NCI-H128 (cell line): ENCODE measurements around the gene ATXN7.

Source experiments
- DNase-seq: peaks from one replicate; lab custom pipeline; 2025; ENCODE audit not compliant: unreplicated experiment; lab: John Stamatoyannopoulos, UW

The ATXN7 gene

GRCh38 chr3:64010199-64010598 lies 146.5 kb downstream of the ATXN7 start:
- DNase-seq, result no peak

GRCh38 chr3:64011685-64012084 lies 148.0 kb downstream of the ATXN7 start:
- no peak for DNase-seq

DNA sequence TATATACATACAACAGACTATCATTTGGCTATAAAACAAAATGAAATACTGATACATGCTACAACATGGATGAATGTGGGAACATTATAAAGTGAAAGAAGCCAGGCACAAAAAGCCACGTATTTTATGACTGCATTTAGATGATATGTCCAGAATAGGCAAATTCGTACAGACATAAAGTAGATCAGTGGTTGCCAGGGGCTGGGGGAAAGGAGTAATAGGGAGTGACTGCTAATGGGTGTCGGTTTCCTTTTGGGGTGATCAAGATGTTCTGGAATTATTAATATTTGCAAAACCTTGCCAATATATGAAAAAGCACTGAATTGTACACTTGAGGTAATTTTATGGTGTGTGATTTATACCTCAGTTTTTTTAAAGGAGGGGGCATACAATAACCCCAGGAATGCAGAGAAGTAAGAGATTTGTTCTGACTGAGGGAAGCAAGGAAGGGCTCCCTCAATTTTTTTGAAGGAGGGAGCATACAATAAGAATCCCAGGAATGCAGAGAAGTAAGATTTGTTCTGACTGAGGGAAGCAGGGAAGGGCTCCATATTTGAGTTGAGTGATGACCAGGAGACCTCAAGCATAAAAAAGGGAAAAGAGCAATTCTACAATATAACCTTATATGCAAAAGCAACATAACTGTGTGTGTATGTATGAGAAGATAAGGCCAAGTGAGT lies 153.4 kb downstream of the ATXN7 start:
- no peak for DNase-seq

DNA sequence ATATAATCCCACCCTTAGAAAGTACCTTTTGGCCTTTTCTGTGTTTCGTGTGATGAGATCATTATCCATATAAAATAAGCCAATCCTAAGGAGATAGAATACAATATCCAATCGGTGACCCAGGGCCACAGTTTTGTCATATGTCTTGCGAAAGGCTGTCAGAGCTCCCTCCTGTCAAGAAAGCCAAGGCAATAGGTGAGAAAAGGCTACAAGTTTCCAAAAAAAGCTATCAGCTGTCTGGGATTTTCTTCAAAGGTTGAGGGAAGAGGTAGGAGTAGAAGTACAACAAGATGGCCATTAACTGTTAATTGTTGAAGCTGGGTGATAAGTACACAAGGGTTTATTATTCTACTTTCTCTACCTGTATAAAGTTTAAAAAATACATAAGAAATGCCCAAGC lies 155.6 kb downstream of the ATXN7 start:
- no peak for DNase-seq

GRCh38 chr3:64019879-64020278 lies 156.2 kb downstream of the ATXN7 start:
- no peak for DNase-seq

- DNase-seq, result no peak
Observed at GRCh38 chr3:64021922-64022321, 158.3 kb downstream of the ATXN7 start.

DNA sequence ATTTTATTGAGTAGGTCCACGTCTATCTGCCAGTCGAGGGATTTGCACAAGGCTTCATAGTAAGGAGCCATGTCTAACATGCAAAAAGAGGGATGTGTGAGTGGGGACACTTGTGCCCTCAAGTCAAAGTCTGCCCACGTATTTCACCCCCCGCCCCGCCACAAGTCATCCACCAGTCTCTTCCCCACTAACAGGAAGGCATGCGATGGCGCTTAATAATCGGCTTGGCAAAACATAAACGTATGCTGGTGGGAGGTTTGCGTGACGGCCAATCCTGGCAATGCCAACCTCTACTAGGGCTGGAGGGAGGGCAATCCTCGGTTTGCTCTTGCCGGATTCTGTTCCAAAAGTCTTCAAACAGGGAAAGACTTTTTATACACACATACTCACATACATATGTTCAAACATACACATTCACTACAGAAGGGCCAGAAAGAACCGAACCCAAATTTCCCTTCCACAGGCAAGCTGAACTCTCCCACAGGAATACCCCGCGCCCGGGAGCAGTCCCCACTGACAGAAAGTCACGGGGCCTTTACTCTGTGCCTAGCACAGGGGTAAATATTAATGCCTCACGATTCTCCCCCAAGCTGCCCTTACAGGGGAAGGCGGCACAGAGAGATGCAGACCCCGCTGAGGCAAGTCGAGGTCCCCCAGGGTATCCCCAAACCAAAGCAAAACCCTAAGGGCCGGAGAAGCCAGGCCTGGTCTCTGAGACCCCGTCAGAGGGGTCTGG lies 159.0 kb downstream of the ATXN7 start:
- no peak for DNase-seq

DNA sequence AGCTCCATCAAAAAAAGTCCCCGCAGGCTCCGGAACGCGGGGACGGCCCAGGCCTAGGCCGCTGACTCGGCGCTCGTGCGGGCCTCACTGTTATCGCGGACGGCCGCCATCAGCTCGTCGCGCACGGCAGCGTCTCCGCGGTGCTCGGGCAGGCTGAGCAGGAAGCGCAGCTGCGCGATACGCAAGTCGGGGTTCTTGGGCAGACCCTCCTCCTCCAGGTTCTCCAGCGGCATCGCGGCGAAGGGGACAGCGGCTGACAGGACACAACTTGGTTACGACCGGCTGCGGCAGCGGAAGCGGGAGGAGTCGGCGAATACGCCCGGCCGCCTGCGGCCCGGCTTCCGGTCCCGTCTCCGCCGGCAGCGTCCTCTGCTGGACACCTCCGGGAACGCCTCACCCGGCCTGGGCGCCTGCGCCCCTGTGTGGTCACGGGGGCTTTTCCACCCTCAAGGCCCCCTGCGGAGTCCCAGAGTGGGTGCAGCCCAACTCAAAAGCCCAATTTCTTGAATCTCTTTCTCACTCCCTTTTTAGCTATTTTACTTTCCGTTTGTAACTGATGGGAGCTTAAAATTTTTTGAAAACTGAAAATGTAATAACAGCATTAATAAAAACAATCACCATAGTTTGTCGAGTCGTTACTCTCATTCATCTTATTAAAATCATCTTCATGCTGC lies 159.7 kb downstream of the ATXN7 start, which contains the start of gene PSMD6:
Gene PSMD6 (minus strand): TSS at position 308 of the 674 bp plus-strand sequence. CDS start 75 bp downstream, at position 233.
- DNase-seq, result peak; percentile 54

GRCh38 chr3:64023861-64024223 lies 160.2 kb downstream of the ATXN7 start:
- DNase-seq, result no peak

DNA sequence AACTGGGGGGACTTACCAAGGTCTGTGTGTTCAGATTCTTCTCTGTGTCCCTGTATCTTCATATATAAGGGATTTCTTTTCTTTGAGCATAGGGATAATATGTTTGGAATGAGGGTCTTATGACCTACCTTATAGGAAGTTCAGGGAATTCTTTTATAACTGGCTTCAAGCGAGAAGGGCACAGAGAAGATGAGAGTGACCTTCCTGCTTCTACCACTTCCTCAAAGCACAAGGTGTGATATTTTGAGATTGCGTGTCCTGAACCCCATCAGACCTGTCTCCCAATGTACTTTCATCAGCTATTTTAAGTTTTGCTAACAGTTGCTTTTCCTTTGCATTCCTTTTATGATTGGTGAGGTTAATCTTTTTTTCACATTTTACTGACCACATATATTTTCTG lies 162.7 kb downstream of the ATXN7 start:
- DNase-seq, result no peak

DNA sequence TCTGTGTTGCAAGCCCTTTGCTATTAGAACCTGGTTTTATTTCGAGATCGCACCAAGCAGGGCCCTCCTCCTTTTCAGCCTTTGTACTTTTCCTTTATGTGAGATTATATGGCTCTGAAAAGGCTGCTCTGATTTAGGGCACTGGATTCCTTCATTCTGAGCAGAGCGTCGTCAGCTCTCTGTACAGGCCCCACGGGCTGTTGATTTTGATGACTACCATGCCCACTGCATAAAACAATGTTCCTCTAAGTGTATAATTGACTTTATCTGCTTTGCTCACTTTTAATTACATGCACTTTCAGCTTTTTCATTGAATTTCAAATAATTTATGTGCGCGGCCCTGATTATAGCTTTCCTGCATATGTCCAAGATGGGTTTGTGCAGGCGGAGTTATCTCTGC lies 164.0 kb downstream of the ATXN7 start:
- no peak for DNase-seq

GRCh38 chr3:64028754-64029153 lies 165.1 kb downstream of the ATXN7 start:
- DNase-seq, result no peak

- DNase-seq, result no peak
Observed at GRCh38 chr3:64029287-64029686, 165.6 kb downstream of the ATXN7 start.

- peak; percentile 68 for DNase-seq
Observed at GRCh38 chr3:64030741-64031140, 167.1 kb downstream of the ATXN7 start.

GRCh38 chr3:64031540-64032508 lies 168.2 kb downstream of the ATXN7 start:
- DNase-seq, result no peak

GRCh38 chr3:64033069-64033468 lies 169.4 kb downstream of the ATXN7 start:
- no peak for DNase-seq

GRCh38 chr3:64037084-64037483 lies 173.4 kb downstream of the ATXN7 start:
- no peak for DNase-seq

GRCh38 chr3:64038253-64038767 lies 174.6 kb downstream of the ATXN7 start:
- no peak for DNase-seq

DNA sequence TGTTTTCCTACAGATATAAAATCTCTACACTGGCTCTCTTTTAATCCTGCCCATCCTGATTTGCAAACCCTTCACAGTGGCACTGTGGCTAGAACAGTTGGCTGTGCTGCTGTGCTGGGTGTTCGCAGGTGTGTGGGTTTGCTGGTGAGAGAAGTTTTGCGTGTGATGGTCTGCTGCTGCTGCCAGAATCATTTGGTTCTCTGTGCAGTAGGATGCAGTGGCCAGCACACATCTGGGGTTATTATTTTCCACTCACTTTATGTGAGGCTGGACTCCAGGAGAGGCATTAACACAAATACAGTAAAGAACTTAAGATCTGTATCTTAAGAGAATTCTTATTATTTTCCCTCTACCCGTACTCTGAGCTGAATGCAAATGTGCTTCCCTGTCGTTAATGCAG lies 175.7 kb downstream of the ATXN7 start:
- no peak for DNase-seq

DNA sequence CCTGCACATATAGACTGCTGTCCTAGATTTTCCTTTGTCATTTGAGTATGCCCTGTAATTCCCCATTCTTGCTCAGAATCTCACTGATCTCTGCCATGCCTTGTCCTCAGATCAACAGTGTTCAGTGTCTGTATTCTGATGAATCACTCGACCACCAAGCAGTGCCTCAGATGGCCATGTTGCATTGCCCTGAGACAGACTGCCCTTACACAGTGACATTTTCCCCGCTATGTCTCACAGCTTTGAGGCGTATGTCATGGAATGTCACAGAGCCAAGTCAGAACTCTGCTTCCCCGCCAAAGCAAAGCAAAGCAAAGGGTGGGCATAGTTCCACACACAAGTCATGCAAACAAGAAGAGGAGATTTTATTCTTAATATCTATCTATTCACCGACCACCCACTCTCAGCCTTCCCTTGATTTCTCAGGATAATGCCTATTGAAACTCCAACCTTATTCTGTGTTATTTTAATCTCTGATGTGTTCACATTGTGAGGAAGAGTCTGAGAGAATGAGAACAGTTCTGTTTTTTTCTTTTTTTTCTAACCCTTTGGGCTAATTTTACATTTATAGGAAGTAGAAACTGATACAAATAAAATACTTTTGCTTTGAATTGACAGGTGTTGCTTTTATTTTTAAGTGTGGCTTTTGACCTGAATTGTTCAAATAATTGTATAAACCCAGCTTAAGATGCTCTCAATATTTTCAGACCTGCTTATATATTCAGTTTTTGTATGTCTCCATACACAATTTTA lies 176.5 kb downstream of the ATXN7 start:
- no peak for DNase-seq
